GM19193 (cell line): Measurements from ENCODE around the gene LPO.

Experiments
- POLR2A ChIP-seq: IDR thresholded peaks from 4 replicates; pipeline ENCODE4 v1.6.1; 2011; ENCODE audit not compliant: insufficient read depth, insufficient read length; ENCODE audit errors: extremely low read depth

The LPO gene

DNA sequence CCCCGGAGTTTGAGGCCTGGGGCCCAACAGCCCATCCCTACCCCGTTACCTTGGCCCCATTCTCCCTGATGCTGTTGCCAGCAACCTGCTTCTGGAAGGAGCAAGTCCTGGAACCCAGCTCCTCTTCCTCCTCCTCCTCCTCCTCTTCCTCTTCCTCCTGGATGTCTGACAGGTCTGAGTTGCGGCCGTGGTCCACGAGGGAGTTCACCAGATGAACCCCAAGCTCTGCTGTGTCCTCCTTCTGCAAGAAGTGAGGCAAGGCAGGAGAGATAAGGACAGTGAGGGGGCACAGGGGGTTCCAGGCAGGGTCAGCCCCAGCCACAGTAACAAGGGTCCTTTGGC, 71.5 kb downstream of the LPO start:
- TF ChIP-seq POLR2A, result no peak

DNA sequence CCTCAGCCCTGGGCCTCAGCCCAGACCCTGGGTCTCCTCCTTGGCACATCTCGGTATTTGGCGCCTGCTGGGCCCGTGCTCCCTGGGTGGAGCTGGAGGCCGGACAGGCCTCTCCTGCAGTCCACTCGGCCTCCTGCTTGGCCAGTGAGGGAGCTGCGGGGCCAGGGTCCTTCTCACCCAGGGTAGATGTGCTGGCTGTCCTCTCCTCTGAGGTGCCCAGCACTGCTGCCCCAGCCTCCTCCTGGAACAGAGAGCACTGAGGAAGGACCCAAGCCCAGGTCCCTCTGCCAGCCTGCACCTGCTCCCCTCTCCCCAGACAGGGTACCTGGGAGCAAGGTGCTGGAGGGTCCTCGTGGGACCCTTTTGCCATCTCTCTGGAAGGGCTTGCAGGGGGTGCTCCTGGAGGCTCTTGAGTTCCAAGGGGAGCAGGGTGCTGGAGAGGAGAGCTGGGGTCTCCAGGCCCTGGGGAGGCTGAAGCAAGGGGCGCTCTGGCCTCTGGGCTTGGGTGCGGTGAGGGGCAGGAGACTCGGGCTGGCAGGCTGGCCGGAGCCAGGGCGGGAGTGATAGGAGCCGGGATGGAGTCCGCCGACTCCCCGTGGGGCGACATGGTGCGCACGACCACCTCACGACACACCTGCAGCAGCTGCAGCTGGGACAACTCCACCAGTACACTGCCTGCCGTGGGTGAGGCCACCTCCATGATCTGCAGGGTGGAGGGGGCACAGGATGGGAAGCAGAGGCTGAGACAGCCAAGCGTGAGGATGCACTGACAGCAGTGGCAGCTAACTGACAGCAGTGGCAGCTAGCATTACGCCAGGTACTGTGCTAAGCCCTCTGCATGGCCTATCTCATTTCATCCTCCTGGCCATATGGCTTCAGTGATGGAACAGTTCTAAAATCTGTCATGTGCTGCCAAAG, 72.4 kb downstream of the LPO start:
- no peak for TF ChIP-seq POLR2A

DNA sequence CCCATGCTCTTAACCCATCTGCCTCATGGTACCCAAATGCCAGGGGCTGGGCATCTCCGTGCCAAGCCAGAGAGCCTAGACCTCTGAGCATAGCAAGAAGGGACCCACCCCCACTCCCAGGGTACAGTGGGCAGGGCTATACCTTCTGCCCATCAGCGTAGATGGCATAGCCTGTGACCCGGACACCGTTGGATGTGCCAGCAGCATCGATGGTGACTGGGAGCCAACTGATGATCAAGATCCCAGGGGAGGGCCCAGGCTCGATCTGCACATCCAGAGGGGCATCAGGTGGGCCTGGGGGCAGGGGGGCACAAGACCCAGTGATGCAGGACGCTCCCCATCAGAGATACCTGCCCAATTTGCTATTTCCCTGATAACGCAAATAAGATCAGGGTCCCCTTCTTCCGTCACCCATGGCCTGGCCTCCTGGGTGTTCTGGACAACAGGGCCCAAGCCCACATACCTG, 73.1 kb downstream of the LPO start:
- TF ChIP-seq POLR2A, result no peak

DNA sequence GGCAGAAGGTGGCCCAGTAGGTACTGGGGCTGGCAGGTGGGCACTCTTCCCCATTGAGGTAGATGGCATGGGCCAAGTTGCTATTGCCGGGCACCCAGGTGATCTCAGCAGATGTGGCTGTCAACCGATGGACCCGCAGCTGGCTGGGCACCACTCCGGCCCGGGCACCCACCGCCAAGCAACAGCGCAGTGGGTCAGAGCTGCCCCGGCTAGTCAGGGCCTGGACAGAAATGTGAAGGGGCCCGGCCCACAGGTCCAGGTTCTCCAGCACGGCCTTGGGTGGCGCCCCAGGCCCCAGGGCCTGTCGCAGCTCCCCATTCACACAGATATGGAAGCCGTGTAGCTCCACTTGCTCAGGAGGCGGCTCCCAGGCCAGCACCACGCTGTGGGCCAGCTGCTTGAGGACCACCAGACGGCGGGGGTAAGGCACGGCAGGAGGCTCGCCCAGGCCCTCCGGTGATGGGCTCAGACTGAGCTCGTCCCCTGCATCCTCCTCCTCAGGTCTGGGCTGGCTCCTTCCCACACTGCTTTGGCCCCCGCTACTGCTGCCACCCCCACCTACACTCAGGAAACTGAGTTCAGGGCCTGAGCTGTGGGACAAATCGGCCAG, 73.7 kb downstream of the LPO start:
- no peak for TF ChIP-seq POLR2A

DNA sequence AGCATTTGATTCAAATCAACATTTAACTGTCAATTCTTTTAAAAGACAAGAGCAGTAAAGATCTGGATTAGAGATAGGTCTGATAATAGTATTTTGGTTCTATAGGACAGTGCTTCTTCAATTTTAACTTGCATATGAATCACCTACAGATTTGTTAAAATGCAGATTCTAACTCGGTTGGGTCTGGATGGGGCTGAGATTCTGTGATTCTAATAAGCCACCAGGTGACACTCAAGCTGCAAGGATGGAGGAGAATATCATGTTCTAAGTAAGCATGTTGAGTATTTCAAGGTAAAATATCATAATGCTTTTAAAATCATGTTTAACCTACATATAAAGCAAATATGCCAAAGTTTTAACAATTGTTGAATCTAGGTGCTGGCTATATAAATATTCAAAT, 74.4 kb downstream of the LPO start:
- TF ChIP-seq POLR2A, result no peak

DNA sequence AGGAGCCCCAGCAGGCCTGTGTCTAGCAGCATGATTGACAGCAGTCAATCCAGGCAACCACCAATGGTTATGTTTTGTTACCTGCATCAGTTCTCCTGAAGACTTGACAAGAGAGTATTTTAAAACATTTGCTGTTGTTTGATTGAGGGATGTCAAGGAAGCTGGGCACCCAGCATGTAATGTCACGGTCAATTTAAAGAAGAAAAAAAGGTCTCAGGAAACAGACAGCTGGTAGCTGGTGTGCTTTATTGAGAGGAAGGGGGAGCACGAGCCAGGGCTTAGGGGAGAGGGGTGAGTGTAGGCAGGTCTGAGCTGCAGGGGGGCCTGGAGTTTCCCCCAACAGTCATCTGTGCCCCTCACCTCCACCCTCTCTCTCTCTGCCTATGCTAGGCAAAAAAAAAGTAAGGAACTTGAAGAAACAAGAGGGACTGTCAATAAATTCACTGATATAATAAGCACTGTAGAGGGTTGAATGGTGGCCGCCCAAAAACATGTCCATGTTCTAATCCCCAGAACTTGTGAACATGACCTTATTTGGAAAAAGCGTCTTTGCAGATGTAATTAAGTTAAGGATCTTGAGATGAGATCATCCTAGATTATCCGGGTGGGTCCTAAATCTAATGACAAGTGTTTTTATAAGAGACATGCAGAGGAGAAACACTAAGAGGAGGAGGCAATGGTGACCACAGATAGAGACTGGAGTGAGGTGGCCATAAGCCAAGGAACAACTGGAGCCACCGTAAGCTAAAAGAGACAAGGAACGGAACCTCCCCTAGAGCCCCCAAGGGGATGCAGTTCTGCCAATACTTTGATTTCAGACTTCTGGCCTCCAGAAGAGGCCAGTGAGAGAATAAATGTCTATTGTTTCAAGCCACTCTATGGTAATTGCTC, 75.7 kb downstream of the LPO start:
- no peak for TF ChIP-seq POLR2A

DNA sequence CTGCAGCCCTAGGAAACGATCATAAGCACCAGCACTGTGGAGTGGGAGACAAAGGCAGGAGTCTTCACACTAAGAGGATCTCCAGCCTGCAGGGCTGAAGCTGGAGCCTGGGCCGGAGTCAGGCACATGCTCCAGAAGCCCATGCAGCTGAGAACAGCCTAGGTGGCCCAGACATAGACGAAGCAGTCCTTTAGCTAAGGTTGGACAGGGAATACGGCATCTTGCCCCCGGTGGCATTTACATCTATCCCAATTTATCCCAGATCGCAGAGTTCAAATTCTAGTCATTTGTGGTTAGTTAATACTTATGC, 76.3 kb downstream of the LPO start:
- TF ChIP-seq POLR2A, result no peak

DNA sequence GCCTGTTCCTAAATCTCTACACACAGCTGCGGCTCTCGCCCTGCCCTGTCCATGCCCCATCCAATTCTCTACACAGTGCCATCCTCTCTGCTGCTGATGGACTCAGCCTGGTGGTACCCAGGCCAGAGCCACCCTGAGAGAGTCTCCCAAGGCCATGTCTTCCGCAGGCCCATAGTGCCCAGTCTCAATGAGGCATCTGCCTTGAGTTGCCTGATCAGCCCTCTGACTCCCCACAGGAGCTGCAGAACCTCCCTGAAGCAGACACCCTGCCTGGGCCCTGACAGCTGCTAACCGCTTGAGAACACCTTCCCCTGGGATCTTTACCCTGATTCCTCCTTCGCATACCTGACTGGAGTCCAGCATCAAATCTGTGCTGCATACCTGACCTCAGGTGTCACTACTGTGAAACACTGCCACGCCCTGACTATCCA, 76.9 kb downstream of the LPO start:
- no peak for TF ChIP-seq POLR2A

DNA sequence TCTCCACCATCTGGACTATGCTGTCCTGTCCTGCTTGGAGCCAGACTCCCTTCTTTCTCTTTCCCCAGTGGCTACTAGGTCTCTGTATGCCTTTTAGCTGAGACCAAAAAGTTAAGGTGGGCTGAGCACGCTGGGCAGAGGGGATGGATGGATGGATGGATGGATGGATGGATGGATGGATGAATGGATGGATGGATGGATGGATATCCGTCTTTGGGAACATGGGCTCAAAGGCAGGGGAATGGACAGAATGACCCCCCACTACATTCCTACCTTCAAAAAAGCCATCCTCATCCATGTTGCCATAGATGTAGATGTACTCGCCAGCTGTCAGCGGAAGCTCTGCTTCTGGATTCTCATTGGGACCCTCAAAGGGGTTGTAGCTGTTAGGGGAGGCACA, 77.4 kb downstream of the LPO start:
- no peak for TF ChIP-seq POLR2A

DNA sequence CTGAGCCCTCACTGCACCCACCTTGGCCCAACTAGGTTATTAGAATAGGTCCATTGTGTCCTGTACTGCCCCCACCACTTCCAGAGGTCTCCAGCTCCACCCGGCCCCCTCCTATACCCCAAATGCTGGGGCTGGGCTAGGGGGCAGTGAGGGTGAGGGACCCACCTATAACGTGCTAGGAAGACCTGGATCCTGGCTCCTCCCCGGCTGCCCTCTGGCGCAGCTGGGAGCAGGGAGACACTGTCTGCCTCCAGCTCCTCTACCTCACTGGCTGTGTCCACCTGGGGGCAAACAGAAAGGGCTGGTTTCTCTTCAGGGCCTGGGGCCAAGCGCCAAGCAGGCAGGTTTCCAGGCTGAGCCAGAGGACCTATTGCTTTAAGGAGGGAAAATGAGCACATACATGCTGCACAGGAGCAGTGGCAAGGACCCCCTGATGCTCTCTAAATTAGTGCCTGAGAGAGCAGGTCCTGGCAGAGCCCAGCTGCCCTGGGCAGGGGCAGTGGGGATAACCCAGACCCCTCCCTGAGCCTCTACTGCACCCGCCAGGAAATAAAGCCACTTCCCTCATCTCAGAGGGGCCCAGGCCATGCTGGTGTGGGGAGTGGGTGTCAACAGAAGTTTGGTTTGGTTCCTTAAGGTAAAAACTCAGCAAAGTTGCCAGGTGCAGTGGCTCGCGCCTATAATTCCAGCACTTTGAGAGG, 78.0 kb downstream of the LPO start:
- no peak for TF ChIP-seq POLR2A

DNA sequence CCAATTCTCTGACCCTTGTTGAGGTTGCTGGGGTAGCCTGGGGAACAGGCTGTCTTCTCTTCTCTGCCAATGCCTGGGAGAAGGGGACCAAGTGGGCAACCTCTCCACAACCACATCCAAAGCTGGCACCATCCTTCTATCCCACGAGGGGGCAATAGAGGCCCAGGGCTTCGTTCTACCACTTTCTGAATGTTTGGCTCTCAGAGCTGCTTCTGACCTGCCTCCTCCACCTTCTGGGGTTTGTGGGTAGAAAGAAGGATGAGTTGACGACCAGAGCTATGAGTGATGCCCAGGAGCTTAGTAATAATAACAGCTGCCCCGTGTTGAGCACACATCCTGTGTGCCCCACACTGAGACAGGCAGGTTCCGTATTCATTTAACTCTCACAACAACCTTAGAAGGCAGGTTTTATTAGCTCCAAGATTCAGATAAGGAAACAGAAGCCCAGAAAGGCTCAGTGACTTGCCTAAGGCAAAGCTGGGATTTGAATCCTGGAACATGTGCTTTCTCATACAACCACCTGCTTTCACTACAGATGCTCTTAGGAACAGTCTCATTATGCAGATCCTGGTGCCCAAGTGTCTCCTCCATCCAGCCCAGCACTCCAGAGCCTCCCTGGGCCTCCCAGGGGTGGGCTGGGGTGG, 79.2 kb downstream of the LPO start:
- no peak for TF ChIP-seq POLR2A

DNA sequence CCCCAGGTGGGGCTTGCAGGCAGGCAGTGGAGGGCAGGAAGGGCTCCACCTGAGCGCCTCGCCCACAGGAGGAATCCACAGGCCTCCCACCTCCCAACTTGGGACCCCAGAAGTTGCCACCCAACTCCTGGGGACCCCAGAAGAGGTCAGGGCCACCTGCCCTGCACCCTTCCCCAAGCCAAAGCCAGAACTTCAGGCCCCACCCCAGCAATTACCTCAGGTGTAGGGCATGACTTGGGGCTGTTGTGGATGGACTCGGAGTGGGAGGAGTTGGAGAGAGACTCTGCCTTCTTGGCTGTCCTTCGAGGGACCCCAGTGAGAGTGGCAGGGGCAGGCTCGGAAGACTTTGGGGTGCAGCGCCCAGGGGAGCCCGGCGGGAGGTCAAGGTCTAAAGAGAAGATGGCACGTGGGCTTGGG, 79.7 kb downstream of the LPO start:
- TF ChIP-seq POLR2A, result no peak
